HG03280 (cell line): ENCODE measurements around the gene COPE.
"Not testable (repeated sequence)": the region's sequence is repeated elsewhere in the genome, so short reads cannot be mapped to it uniquely, and the experiment has no call there.

Experiments
- ATAC-seq: cut with Tn5 transposase; IDR thresholded peaks from one replicate; pipeline ENCODE4 v1.9.1; 2021; ENCODE audit warnings: mild to moderate bottlenecking, moderate library complexity; ENCODE audit not compliant: unreplicated experiment

Gene COPE

GRCh38 chr19:18940769-18941627 is 21.8 kb upstream of the COPE start, which contains the start of gene HOMER3:
TSS of gene HOMER3 (minus strand) at chr19:18941217. CDS start at chr19:18938982, 2,235 bp downstream.
- peak; percentile 68 for ATAC-seq

GRCh38 chr19:18939922-18940768 is 21.0 kb upstream of the COPE start:
- no peak for ATAC-seq

- ATAC-seq = no peak
These were observed 20.0 kb upstream of the COPE start for GRCh38 chr19:18939163-18939562.

- no peak for ATAC-seq
These were observed 14.1 kb upstream of the COPE start for GRCh38 chr19:18933297-18933696.

GRCh38 chr19:18932216-18932841 is 13.1 kb upstream of the COPE start:
- no peak for ATAC-seq

GRCh38 chr19:18931316-18932162 is 12.4 kb upstream of the COPE start:
- ATAC-seq = no peak

- ATAC-seq = no peak
These were observed 10.1 kb upstream of the COPE start for GRCh38 chr19:18929311-18929710.

- no peak for ATAC-seq
These were observed 9.0 kb upstream of the COPE start for GRCh38 chr19:18928018-18928805.

GRCh38 chr19:18924684-18925213 is 5.6 kb upstream of the COPE start:
- no peak for ATAC-seq

- ATAC-seq = no peak
These were observed 3.2 kb upstream of the COPE start for GRCh38 chr19:18922228-18922985.

GRCh38 chr19:18921593-18921992 is 2.4 kb upstream of the COPE start:
- ATAC-seq = no peak

GRCh38 chr19:18920400-18920799 is 1.2 kb upstream of the COPE start:
- no peak for ATAC-seq

- no peak for ATAC-seq
These were observed 670 bp upstream of the COPE start for GRCh38 chr19:18919900-18920214.

- ATAC-seq = not testable (repeated sequence)
These were observed 1.6 kb downstream of the COPE start for GRCh38 chr19:18917593-18917992.

GRCh38 chr19:18915639-18916038 is 3.5 kb downstream of the COPE start:
- no peak for ATAC-seq

GRCh38 chr19:18913466-18913865 is 5.7 kb downstream of the COPE start:
- ATAC-seq = no peak

- no peak for ATAC-seq
These were observed 6.3 kb downstream of the COPE start for GRCh38 chr19:18912933-18913332.

GRCh38 chr19:18910801-18911436 is 8.3 kb downstream of the COPE start:
- no peak for ATAC-seq
